K562 (cell line): ENCODE results near the gene IPP. TPM values are rescaled to one million over a fixed set of nuclear protein-coding genes. Genes with fewer than 3 reads are reported as not detected.

Source experiments
- ARID2 ChIP-seq: fragments of 450-650 bp; IDR thresholded peaks from 2 replicates; pipeline ENCODE4 v1.6.1; 2017; ENCODE audit warnings: antibody characterized with exemption, mild to moderate bottlenecking
- ATF2 ChIP-seq: sonication (generic); formaldehyde crosslinking; IDR thresholded peaks from 2 replicates; pipeline ENCODE4 v1.8.1; 2022; ENCODE audit warnings: missing genetic modification reagents
- CTBP1 ChIP-seq: fragments of 450-650 bp; IDR thresholded peaks from 2 replicates; pipeline ENCODE4 v1.6.1; 2016; ENCODE audit warnings: borderline replicate concordance
- EGR1 ChIP-seq: fragments of 450-650 bp; conservative IDR thresholded peaks from 2 replicates; pipeline ENCODE4 v1.6.1; 2017; ENCODE audit warnings: mild to moderate bottlenecking
- ELF2 ChIP-seq: fragments of 250-450 bp; sonication (Bioruptor Pico); IDR thresholded peaks from 2 replicates; pipeline ENCODE4 v1.5.0; 2021; ENCODE audit warnings: mild to moderate bottlenecking
- ELF4 ChIP-seq: fragments of 450-650 bp; formaldehyde crosslinking; IDR thresholded peaks from 2 replicates; pipeline ENCODE4 v1.4.0; 2022; ENCODE audit warnings: missing genetic modification characterization
- ERF ChIP-seq: fragments of 450-650 bp; formaldehyde crosslinking; IDR thresholded peaks from 2 replicates; pipeline ENCODE4 v1.4.0; 2020; ENCODE audit warnings: mild to moderate bottlenecking, mixed read lengths
- ESRRB ChIP-seq: fragments of 250-450 bp; sonication (Bioruptor Pico); IDR thresholded peaks from 2 replicates; pipeline ENCODE4 v1.5.0; 2020; ENCODE audit warnings: mild to moderate bottlenecking, moderate library complexity, borderline replicate concordance
- ETS2 ChIP-seq: IDR thresholded peaks from 2 replicates; pipeline ENCODE4 v1.6.1; 2016; ENCODE audit warnings: borderline replicate concordance, missing genetic modification characterization, mild to moderate bottlenecking, moderate library complexity, missing compliant biosample characterization; ENCODE audit not compliant: poor library complexity, severe bottlenecking
- GATA2 ChIP-seq: sonication (generic); formaldehyde crosslinking; IDR thresholded peaks from 2 replicates; pipeline ENCODE4 v1.4.0; 2020; ENCODE audit warnings: mild to moderate bottlenecking, missing genetic modification reagents
- GTF2A2 ChIP-seq: IDR thresholded peaks from 2 replicates; pipeline ENCODE4 v1.6.1; 2016; ENCODE audit warnings: mild to moderate bottlenecking, missing genetic modification characterization, missing compliant biosample characterization
- HDAC1 ChIP-seq, 2 experiments: fragments of 450-650 bp; IDR thresholded peaks; 2 replicates each; pipeline ENCODE4 v1.6.1; 2016 to 2017; ENCODE audit warnings: inconsistent platforms in 1 of 2, mild to moderate bottlenecking in 1 of 2, moderate library complexity in 1 of 2
- HIVEP1 ChIP-seq: fragments of 250-450 bp; sonication (Bioruptor Pico); IDR thresholded peaks from 2 replicates; pipeline ENCODE4 v1.4.0; 2020; ENCODE audit warnings: mild to moderate bottlenecking
- HNRNPH1 ChIP-seq: fragments of 200-400 bp; formaldehyde crosslinking; optimal IDR thresholded peaks from 2 replicates; pipeline ENCODE3; 2017; ENCODE audit warnings: low read depth, mild to moderate bottlenecking, low read length, moderate library complexity
- MXI1 ChIP-seq: IDR thresholded peaks from 2 replicates; pipeline ENCODE4 v1.6.1; 2011; ENCODE audit warnings: low read depth, mild to moderate bottlenecking, improper control_type of control experiment, low read length
- NEUROD1 ChIP-seq: fragments of 150-350 bp; IDR thresholded peaks from 2 replicates; pipeline ENCODE4 v1.6.1; 2014; ENCODE audit warnings: borderline replicate concordance, low read length, low read depth; ENCODE audit not compliant: partially characterized antibody
- PTBP1 ChIP-seq: fragments of 200-400 bp; formaldehyde crosslinking; IDR thresholded peaks from 2 replicates; pipeline ENCODE4 v1.6.1; 2017; ENCODE audit warnings: low read depth, low read length
- SIRT6 ChIP-seq: IDR thresholded peaks from one replicate; pipeline ENCODE4 v1.6.1; 2012; ENCODE audit warnings: low read depth, mild to moderate bottlenecking, control low read depth, inconsistent platforms, low read length, moderate library complexity
- SPI1 ChIP-seq: IDR thresholded peaks from 2 replicates; pipeline ENCODE4 v1.6.1; 2011; ENCODE audit warnings: low read depth, low read length, control low read depth, borderline replicate concordance
- TAF1 ChIP-seq: IDR thresholded peaks from 2 replicates; pipeline ENCODE4 v1.6.1; 2011; ENCODE audit warnings: mild to moderate bottlenecking, low read length, moderate library complexity; ENCODE audit not compliant: insufficient read depth, control insufficient read depth, severe bottlenecking; ENCODE audit errors: extremely low read depth
- TAF7 ChIP-seq: fragments of 450-650 bp; IDR thresholded peaks from 2 replicates; pipeline ENCODE4 v1.6.1; 2016; ENCODE audit warnings: missing genetic modification characterization, missing compliant biosample characterization
- ZNF165 ChIP-seq: fragments of 250-450 bp; sonication (Bioruptor Pico); IDR thresholded peaks from 2 replicates; pipeline ENCODE4 v1.4.0; 2020; ENCODE audit warnings: borderline replicate concordance
- ZNF75A ChIP-seq: fragments of 450-650 bp; formaldehyde crosslinking; IDR thresholded peaks from 2 replicates; pipeline ENCODE4 v1.4.0; 2020; ENCODE audit warnings: mild to moderate bottlenecking
- ZNF780A ChIP-seq: fragments of 250-450 bp; sonication (Bioruptor Pico); IDR thresholded peaks from 2 replicates; pipeline ENCODE4 v1.5.0; 2021; ENCODE audit warnings: mild to moderate bottlenecking
- polyA plus RNA-seq, 8 experiments: library from polyadenylated mRNA; depleted of rRNA in 4 of 8; stranded (reverse) in 5 of 8; unstranded in 3 of 8; fragments of >200 nt; fragmentation: Nextera tagmentation in 2 of 8; fragmentation: Illumina TruSeq in 1 of 8; extraction: Ambion mirVana in 2 of 8; extraction: Trizol in 1 of 8; gene quantifications; 2 replicates each; pipeline versions ENCODE4 v1.2.1 to v1.2.3, GENCODE V29; 2011 to 2014; ENCODE audit warnings: inconsistent platforms in 1 of 8, missing spikeins in 1 of 8
- total RNA-seq, 7 experiments: library from RNA; depleted of rRNA in 6 of 7; stranded (reverse); fragments of >200 nt in 6 of 7; fragmentation: Illumina TruSeq in 2 of 7; extraction: Trizol in 2 of 7; gene quantifications; 2 replicates each; pipeline versions ENCODE4 v1.2.1 to v1.2.3, GENCODE V29; 2011 to 2021; ENCODE audit warnings: low replicate concordance in 1 of 7
- TF ChIP-seq, protein P1 (sequence below): fragments of 250-450 bp; sonication (Bioruptor Pico); IDR thresholded peaks from 2 replicates; pipeline ENCODE4 v1.4.0; 2020; ENCODE audit warnings: mild to moderate bottlenecking
- TF ChIP-seq, protein P2 (sequence below): fragments of 250-450 bp; sonication (Bioruptor Pico); IDR thresholded peaks from 2 replicates; pipeline ENCODE4 v1.8.0; 2022; ENCODE audit warnings: moderate library complexity, mild to moderate bottlenecking, inconsistent platforms

IPP gene
- total and polyA plus RNA-seq, 9 of the 15 experiments (the other 6 are each of a cell fraction or from before 2014, with no cell fraction given): 6.9 to 15.1 (median 9.7) TPM

DNA sequence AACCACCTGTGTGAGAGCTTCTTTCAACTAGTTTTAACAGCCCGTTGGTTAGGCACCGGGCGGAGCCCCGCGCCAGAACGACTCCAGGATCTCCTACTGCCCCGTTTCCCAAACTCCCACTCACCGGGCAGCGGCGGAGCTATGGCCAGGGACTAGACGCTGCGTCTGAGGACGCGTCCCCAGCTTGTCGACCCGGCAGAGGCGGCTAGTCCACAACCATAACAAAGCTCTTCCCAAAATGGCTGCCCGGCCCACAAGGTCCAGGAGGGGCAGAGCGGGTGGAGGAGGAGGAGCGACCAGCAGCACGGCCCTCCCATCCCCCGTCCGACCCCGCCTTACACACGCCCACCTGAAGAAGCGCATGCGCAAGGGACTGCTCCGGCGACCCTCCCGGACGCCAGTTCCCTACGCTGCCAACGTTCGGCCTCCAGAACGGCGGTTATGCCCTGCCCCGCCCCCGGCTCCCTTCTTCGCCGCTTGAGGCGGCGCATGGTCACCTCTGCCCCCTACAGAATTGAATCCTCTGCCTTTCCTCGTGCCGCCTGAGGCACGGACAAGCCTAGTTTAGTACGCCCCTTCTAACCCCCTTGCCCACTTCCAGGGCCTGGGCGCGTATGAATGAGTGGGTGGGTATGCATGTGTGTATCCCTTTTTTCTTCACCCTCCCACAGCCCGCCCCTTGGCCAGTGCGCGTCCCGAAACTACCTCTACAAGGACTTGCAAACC is 64.0 kb downstream of the IPP start, which contains the start of gene GPBP1L1 (continued):
- TF ChIP-seq, protein P1, sequence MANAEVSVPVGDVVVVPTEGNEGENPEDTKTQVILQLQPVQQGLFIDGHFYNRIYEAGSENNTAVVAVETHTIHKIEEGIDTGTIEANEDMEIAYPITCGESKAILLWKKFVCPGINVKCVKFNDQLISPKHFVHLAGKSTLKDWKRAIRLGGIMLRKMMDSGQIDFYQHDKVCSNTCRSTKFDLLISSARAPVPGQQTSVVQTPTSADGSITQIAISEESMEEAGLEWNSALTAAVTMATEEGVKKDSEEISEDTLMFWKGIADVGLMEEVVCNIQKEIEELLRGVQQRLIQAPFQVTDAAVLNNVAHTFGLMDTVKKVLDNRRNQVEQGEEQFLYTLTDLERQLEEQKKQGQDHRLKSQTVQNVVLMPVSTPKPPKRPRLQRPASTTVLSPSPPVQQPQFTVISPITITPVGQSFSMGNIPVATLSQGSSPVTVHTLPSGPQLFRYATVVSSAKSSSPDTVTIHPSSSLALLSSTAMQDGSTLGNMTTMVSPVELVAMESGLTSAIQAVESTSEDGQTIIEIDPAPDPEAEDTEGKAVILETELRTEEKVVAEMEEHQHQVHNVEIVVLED (CRISPR knock-in tag): no peak
- TF ChIP-seq GATA2 (no peak), SPI1 (peak; percentile 45; the same call in 1 of the 2 replicates), GTF2A2 (tag) (no peak), HNRNPH1 (no peak), SIRT6 (peak; percentile 88), ATF2 (no peak), HDAC1 (IDR thresholded peaks at IDR 0.05) (peak in 1 of 2 experiments; percentile 72; a peak in 2 of 4 replicates), ARID2 (no peak), NEUROD1 (peak; percentile 59), ERF (CRISPR knock-in tag) (peak; percentile 84), CTBP1 (no peak; the same call in 1 of the 2 replicates), TAF1 (peak; percentile 86), TAF7 (tag) (peak; percentile 57; the same call in 1 of the 2 replicates), ZNF780A (CRISPR knock-in tag) (no peak), EGR1 (peak; percentile 65; the same call in 1 of the 2 replicates), MXI1 (0 out of 2 replicates have a peak, but pooled peaks have one; percentile 18), ETS2 (tag) (no peak), HIVEP1 (no peak), ESRRB (CRISPR knock-in tag) (no peak), PTBP1 (no peak), ZNF165 (peak; percentile 48; the same call in 1 of the 2 replicates), ELF2 (peak; percentile 71), ELF4 (CRISPR knock-in tag) (no peak), ZNF75A (peak; percentile 62; the same call in 1 of the 2 replicates)
- TF ChIP-seq, protein P2, sequence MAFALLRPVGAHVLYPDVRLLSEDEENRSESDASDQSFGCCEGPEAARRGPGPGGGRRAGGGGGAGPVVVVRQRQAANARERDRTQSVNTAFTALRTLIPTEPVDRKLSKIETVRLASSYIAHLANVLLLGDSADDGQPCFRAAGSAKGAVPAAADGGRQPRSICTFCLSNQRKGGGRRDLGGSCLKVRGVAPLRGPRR (CRISPR knock-in tag): peak; percentile 81; the same call in 1 of the 2 replicates
